ENCODE data around the gene KAZALD1. TPM values are rescaled to one million over a fixed set of nuclear protein-coding genes. Genes with fewer than 3 reads are reported as not detected.

KAZALD1 gene
- total and polyA plus RNA-seq, 2 donors from 2014 or later: 9.7 to 9.8 TPM

DNA sequence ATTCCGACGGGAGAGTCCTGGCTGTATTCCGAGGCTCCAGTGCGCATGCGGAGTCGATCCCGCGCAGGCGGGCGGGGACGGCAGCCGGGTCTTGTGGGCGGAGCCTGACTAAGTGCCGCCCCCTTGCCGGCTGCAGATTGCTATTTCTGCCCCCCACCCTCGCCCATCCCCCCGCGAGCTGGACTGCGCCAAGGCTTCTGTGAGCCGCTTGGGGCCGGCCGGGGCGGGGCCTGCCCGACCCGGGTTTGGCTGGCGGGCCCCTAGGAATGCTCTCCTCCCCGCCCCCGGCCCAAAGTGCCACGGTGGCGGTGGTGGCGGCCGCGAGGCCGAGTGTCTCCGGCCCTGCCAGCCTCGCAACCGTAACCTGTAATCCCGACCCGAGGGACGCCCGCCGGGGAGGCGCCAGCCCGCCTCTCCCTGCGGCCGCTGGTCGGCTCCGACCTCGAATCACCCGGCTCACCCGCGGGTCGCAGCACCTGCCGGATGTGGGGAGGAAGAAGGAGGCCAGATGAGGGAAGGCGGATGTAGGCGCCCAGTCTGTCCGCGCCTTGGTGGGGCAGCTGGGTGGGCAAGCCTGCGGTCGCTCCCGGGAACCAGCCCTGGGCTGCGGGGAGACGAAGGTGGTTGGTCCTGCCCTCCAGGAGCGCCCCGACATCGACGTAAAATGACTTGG lies 702 bp upstream of the KAZALD1 start:
- DNase-seq (peak; percentile 97 to 99 (median 98)), FAIRE-seq (no peak)
- intact Hi-C loops (cut with DNase I): no loop called here
- Histone ChIP-seq H3K9me3 (ENCODE audit: control insufficient read depth in 2 of 3, insufficient read depth in 1 of 3, low read length in 3 of 3) (no peaks in the 10 kb centered on the region), H3K27ac (ENCODE audit: low read depth in 2 of 2, low read length in 2 of 2) (peak overlapping the region; percentile 100), H3K27me3 (ENCODE audit: control insufficient read depth, insufficient read depth, low read length) (peaks cover 7% of the 10 kb centered on the region), H3K4me3 (ENCODE audit: low read length in 3 of 3) (peak overlapping the region; percentile 91 to 98 (median 98)), H3K9ac (ENCODE audit: low read length in 3 of 3) (peak overlapping the region; percentile 80 to 99 (median 95)), H3K4me1 (ENCODE audit: control insufficient read depth in 2 of 3, insufficient read depth in 2 of 3, low read depth in 1 of 3, low read length in 3 of 3) (peaks cover 0 to 21% (median 4%) of the 10 kb centered on the region in 3 donors), H3K36me3 (ENCODE audit: control insufficient read depth in 2 of 3, insufficient read depth in 3 of 3, low read length in 3 of 3) (no peaks in the 10 kb centered on the region)
- TF ChIP-seq, protein P1, sequence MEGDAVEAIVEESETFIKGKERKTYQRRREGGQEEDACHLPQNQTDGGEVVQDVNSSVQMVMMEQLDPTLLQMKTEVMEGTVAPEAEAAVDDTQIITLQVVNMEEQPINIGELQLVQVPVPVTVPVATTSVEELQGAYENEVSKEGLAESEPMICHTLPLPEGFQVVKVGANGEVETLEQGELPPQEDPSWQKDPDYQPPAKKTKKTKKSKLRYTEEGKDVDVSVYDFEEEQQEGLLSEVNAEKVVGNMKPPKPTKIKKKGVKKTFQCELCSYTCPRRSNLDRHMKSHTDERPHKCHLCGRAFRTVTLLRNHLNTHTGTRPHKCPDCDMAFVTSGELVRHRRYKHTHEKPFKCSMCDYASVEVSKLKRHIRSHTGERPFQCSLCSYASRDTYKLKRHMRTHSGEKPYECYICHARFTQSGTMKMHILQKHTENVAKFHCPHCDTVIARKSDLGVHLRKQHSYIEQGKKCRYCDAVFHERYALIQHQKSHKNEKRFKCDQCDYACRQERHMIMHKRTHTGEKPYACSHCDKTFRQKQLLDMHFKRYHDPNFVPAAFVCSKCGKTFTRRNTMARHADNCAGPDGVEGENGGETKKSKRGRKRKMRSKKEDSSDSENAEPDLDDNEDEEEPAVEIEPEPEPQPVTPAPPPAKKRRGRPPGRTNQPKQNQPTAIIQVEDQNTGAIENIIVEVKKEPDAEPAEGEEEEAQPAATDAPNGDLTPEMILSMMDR (IDR thresholded peaks at IDR 0.05; ENCODE audit: borderline replicate concordance, extremely low read depth, insufficient read depth): no peak

GRCh38 chr10:101062232-101063049 lies 652 bp downstream of the KAZALD1 start:
- FAIRE-seq (no peak), DNase-seq (peak; percentile 81 to 88 (median 86))
- peaks cover 0 to 28% (median 4%) of the 10 kb centered on the region in 3 donors for H3K4me1 ChIP-seq (ENCODE audit: control insufficient read depth in 2 of 3, insufficient read depth in 2 of 3, low read depth in 1 of 3, low read length in 3 of 3)
- TF ChIP-seq, protein P1 (IDR thresholded peaks at IDR 0.05; ENCODE audit: borderline replicate concordance, extremely low read depth, insufficient read depth): peak; percentile 62
- no peaks in the 10 kb centered on the region for H3K36me3 ChIP-seq (ENCODE audit: control insufficient read depth in 2 of 3, insufficient read depth in 3 of 3, low read length in 3 of 3)
- H3K9ac ChIP-seq (ENCODE audit: low read length in 3 of 3): peak overlapping the region in 2 of 3 donors; percentile 15 to 95
- no peak overlapping the region for H3K27ac ChIP-seq (ENCODE audit: low read depth in 2 of 2, low read length in 2 of 2)
- intact Hi-C loops (cut with DNase I): no loop called here
- no peaks in the 10 kb centered on the region for H3K9me3 ChIP-seq (ENCODE audit: control insufficient read depth in 2 of 3, insufficient read depth in 1 of 3, low read length in 3 of 3)
- peak overlapping the region in 2 of 3 donors; percentile 51 to 53 for H3K4me3 ChIP-seq (ENCODE audit: low read length in 3 of 3)
- peaks cover 7% of the 10 kb centered on the region for H3K27me3 ChIP-seq (ENCODE audit: control insufficient read depth, insufficient read depth, low read length)

DNA sequence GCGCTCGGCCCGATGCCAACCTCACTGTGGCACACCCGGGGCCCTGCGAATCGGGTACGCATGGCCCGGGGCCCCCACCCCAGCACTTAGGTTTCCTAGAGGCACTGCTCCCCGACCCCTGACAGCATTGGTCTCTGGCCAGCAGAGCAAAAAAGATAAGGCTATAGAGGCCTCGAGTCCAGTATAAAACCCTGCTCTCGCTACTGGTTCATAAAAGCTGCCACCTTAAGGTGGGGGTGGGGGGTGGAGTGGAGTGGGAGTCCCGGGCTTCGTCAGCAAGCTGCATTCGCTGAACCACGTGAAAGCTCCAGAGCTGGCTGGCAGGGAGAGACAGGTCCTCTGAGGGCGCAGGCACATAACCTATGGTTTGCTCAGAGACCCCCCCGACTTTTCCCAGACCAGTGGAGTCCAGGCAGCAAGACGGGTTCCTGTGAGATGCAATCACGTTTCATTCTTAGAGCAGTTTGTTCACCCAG lies 1.3 kb downstream of the KAZALD1 start:
- intact Hi-C loops (cut with DNase I): no loop called here
- TF ChIP-seq, protein P1 (IDR thresholded peaks at IDR 0.05; ENCODE audit: borderline replicate concordance, extremely low read depth, insufficient read depth): no peak
- H3K27ac ChIP-seq (ENCODE audit: low read depth in 2 of 2, low read length in 2 of 2): no peak overlapping the region
- H3K27me3 ChIP-seq (ENCODE audit: control insufficient read depth, insufficient read depth, low read length): peaks cover 7% of the 10 kb centered on the region
- peak overlapping the region in 1 of 3 donors; percentile 34 for H3K9ac ChIP-seq (ENCODE audit: low read length in 3 of 3)
- no peak for FAIRE-seq
- H3K36me3 ChIP-seq (ENCODE audit: control insufficient read depth in 2 of 3, insufficient read depth in 3 of 3, low read length in 3 of 3): no peaks in the 10 kb centered on the region
- peak overlapping the region in 1 of 3 donors; percentile 53 for H3K4me3 ChIP-seq (ENCODE audit: low read length in 3 of 3)
- no peaks in the 10 kb centered on the region for H3K9me3 ChIP-seq (ENCODE audit: control insufficient read depth in 2 of 3, insufficient read depth in 1 of 3, low read length in 3 of 3)
- DNase-seq: peak in 1 of 5 donors; percentile 66
- peaks cover 0 to 30% (median 4%) of the 10 kb centered on the region in 3 donors for H3K4me1 ChIP-seq (ENCODE audit: control insufficient read depth in 2 of 3, insufficient read depth in 2 of 3, low read depth in 1 of 3, low read length in 3 of 3)

Measured in kidney (tissue), 14 donors.